ENCODE data around the gene MRM2.

The MRM2 gene

DNA sequence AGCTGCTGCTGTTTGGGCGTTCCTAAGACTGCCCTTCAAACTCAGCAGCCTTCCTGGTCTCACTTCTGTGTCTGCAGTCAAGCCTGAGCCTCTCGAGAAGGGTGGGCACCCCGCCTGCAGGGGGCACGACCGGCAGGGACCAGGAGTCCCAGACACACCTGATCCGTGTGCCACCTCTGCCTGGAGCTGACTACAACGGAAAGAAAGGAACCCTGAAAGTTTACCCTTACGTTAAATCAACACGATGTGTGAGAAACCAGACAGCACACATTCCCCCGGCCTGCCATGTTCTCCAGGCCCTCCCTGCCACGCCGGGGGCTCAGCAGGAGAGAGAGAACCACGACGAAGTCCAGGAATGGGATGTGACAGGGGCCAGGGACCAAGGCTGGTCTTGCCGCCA is 14.3 kb downstream of the MRM2 start:
- H3K4me3 ChIP-seq (ENCODE audit: low read depth, low read length): no peak overlapping the region
- TF ChIP-seq, protein P1, sequence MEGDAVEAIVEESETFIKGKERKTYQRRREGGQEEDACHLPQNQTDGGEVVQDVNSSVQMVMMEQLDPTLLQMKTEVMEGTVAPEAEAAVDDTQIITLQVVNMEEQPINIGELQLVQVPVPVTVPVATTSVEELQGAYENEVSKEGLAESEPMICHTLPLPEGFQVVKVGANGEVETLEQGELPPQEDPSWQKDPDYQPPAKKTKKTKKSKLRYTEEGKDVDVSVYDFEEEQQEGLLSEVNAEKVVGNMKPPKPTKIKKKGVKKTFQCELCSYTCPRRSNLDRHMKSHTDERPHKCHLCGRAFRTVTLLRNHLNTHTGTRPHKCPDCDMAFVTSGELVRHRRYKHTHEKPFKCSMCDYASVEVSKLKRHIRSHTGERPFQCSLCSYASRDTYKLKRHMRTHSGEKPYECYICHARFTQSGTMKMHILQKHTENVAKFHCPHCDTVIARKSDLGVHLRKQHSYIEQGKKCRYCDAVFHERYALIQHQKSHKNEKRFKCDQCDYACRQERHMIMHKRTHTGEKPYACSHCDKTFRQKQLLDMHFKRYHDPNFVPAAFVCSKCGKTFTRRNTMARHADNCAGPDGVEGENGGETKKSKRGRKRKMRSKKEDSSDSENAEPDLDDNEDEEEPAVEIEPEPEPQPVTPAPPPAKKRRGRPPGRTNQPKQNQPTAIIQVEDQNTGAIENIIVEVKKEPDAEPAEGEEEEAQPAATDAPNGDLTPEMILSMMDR (IDR thresholded peaks at IDR 0.05; ENCODE audit: low read depth, low read length): no peak

DNA sequence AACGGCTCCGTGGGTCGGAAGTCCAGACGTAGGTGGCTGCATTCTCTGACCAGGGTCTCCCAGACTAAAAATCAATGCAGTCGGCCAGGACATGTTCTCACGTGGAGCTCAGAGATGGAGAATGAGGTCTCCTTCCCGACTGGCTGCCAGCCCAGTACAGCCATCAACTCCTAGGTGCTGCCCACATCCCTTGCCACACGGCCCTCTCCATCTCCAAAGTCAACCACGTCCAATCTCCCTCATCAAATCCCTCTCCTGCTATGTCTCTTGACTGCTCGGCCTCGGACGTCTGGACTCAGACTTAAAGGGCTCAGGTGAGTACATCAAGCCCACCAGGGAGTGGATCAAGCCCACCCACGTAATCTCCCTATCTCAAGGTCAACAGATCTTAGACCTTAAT is 16.2 kb downstream of the MRM2 start:
- TF ChIP-seq, protein P1 (IDR thresholded peaks at IDR 0.05; ENCODE audit: low read depth, low read length): no peak
- no peak overlapping the region for H3K4me3 ChIP-seq (ENCODE audit: low read depth, low read length)

DNA sequence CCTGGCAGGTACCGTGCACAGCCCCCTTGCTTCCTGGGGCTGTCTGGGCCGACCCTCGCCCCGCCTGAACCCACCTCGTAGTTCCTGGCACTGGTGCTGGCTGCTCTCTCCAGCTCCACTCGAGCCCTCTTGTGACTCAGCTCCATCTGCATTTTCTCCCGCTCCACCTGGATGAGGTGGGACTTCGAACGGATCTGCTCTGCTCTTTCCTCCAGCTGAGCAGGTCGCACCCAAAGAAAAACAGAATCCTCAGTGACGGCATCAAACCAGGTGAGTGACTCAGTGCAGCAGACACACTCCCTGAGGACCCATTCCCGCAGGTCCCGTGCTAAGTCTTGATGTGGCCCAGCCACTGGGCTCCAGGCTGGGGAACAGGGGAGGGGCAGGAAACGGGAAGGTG is 16.7 kb downstream of the MRM2 start:
- H3K4me3 ChIP-seq (ENCODE audit: low read depth, low read length): no peak overlapping the region
- TF ChIP-seq, protein P1 (IDR thresholded peaks at IDR 0.05; ENCODE audit: low read depth, low read length): no peak

DNA sequence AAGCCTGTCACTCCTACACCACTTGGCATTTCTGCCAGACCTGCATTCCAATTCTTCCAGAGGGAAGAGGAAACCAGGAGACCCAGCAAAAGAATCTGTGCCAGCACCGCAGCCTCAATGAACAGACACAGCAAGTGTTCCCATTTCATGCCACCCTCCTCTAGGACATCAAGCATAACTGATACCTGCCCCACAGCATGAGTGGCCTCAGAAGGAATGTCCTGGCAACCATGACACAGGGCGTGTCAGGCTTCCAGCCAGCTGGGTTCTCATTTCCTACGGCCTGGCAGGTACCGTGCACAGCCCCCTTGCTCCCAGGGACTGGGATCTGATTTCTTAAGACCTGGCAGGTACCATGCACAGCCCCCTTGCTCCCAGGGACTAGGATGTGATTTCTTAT is 17.1 kb downstream of the MRM2 start:
- H3K4me3 ChIP-seq (ENCODE audit: low read depth, low read length): no peak overlapping the region
- TF ChIP-seq, protein P1 (IDR thresholded peaks at IDR 0.05; ENCODE audit: low read depth, low read length): no peak

DNA sequence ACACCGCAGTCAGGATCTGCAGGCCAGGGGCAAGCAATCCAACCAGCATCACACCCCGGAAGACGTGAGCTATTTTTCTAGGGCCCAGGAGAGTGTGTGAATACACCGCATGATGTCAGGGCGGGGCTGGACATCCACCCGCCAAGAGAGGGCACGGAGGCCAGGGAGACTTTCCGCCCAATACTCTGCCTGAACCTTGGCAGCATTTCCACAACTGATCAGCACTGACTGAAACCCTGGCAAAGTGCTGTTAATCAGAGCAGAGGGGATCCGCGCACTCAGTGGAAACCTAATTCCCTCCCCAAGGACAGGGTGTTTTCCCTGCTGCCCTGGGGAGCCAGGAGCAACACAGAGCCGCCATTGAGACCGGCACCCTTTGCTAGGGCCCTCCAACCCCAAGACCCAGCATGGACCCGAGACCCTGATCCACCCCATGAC is 17.5 kb downstream of the MRM2 start:
- TF ChIP-seq, protein P1 (IDR thresholded peaks at IDR 0.05; ENCODE audit: low read depth, low read length): no peak
- no peak overlapping the region for H3K4me3 ChIP-seq (ENCODE audit: low read depth, low read length)

DNA sequence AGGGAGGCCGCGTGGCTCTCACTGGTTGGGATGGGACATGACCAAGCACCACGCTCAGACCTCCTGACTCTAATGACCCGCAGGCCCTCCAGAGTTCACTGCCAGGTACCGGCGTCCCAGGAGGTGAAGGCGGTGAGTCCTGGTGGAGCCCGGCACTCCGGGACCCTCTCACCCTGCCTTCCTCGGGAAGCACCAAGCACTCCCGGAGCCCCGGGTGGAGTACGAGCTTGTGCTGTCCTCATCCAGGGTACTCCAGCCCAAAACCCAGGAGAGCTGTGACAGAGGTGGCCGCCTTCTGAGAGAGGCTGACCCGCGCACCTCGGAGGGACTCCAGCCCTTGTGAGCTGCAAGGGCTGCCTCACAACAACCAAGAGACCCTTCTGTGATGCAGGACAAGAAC is 18.7 kb downstream of the MRM2 start:
- no peak overlapping the region for H3K4me3 ChIP-seq (ENCODE audit: low read depth, low read length)
- TF ChIP-seq, protein P1 (IDR thresholded peaks at IDR 0.05; ENCODE audit: low read depth, low read length): no peak

DNA sequence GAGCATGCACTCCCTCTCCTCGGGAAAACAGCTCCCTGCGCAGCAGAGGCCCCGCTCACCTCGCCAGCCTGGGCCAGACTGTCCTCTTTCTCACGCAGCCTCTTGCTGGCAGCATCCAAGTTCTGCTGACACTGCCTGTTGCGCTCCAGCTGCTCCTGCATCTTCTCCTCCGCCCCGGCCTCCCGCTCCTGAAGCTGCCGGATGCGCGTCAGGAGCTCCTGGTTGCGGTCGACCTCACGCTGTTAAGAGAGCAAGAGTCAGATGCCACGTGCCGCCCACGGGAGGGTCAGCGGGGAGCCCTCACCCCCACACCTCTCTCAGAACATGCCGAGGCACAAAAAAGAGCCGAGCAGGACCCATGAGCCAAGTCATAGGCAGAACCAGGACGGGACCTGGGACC is 19.5 kb downstream of the MRM2 start:
- TF ChIP-seq, protein P1 (IDR thresholded peaks at IDR 0.05; ENCODE audit: low read depth, low read length): no peak
- no peak overlapping the region for H3K4me3 ChIP-seq (ENCODE audit: low read depth, low read length)
